ENCODE measurements around the gene OTOR.

Gene OTOR

DNA sequence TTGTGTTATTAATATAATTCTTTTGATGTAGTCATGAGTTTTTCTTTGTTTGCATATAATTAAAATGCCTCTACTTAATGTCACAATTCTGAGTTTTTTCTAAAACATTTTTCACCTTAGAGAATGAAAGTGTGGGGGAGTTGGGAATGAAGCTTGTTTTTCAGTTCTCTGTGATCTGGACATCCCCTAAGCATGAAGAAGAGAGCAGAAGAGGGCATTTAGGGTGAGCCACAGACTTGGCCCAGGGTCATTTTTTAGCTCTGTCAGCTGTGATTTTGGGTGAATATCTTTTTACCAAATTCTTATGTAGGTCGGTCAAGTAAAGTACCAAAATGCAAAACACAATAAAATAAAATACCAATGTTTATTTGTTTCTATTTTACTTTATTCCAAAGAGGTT, 3.9 kb downstream of the OTOR start:
- no peak for DNase-seq

DNA sequence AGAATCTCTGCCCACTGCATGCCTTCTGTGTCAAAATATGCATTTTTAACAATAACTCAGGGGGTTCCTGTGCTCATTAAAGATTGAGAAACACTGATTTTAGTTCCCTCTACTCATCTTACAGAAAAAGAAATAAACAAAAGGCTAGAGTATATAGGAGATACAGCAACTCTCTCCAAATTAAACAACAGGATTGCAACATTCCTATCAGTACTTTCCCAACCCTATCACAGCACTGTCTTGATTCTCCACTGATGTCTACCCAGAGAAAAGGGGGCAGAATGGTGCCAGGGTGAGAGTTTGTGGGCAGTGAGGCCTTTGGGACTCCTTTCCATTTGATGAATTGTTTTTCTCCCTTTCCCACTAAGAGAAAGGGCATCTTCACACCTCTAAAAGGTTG, 4.7 kb downstream of the OTOR start:
- DNase-seq = no peak

DNA sequence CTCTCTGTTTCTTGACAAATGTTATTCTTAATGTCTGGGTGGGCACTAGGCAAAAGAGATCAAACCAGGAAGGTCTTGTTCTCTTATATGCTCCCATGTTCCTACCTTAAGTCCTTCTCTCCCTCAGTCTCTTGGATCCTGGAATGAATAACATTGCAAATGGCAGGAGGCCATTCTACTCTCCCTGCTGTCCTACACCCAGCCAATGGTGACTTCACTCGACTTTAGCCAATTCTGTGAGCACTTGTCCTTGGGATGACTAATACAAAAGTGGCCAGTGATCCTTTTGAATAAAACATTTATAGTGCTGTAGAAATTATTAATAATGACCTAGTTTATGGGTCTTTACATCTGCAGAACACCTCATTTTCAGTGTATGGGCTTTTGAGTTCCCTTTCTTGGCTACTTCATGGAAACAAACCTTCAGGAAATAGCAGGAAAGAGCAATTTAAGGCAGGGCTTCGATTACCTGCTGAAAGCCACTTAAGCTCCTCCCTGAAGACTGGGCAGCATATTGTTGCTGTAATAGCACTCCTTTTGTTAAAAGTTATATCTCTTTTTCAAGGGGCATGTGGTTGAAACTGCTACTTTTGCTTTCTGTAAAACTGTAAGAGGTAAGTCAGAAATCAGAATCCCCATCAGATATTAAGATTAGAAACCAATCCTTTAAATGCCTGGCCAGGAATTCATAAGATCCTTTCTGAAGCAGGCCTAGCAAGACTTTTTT, 10.5 kb downstream of the OTOR start:
- DNase-seq = no peak

- no peak for DNase-seq
Observed at GRCh38 chr20:16759181-16759563, 11.0 kb downstream of the OTOR start.

- DNase-seq = no peak
Observed at GRCh38 chr20:16760431-16761304, 12.5 kb downstream of the OTOR start.

- DNase-seq = peak; percentile 57 to 85
Observed at GRCh38 chr20:16761305-16761829, 13.2 kb downstream of the OTOR start.

DNA sequence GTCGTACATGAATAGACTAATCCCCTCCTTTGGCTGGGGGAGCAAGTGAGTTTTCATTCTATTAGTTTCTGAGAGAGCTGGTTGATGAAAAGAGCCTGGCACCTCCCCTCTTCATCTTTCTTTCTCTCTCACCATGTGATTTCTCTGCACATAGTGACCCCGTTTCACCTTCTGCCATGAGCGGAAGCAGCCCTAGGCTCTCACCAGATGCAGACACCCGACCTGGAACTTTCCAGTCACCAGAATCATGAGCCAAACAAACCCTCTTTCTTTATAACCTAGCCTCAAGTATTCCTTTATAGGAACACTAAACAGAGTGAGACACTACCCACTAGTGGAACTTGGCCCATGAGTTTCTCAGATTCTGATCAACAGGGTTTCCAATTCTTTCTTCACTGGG, 16.4 kb downstream of the OTOR start:
- no peak for DNase-seq

DNA sequence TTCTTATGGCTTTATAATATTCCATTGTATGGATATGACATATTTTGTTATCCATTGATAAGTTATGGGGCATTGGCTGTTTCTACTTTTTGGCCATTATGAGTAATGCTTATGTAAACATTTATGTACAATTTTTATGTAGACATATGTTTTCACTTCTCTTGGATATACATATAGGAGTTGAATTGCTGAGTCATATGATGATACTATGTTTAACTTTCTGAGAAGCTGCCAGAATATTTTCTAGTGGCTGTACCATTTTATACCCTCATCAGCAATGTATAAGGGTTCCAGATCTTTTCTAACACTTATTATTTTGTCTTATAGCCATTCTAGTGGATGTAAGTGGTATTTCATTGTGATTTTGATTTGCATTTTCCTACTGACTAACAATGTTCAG, 23.1 kb downstream of the OTOR start:
- no peak for DNase-seq

GRCh38 chr20:16775961-16776360, 27.8 kb downstream of the OTOR start:
- DNase-seq = no peak

GRCh38 chr20:16777126-16777525, 29.0 kb downstream of the OTOR start:
- peak in 1 of 2 experiments; percentile 11 for DNase-seq

- no peak for DNase-seq
Observed at GRCh38 chr20:16778159-16778558, 30.0 kb downstream of the OTOR start.

GRCh38 chr20:16781496-16781895, 33.3 kb downstream of the OTOR start:
- DNase-seq = no peak

DNA sequence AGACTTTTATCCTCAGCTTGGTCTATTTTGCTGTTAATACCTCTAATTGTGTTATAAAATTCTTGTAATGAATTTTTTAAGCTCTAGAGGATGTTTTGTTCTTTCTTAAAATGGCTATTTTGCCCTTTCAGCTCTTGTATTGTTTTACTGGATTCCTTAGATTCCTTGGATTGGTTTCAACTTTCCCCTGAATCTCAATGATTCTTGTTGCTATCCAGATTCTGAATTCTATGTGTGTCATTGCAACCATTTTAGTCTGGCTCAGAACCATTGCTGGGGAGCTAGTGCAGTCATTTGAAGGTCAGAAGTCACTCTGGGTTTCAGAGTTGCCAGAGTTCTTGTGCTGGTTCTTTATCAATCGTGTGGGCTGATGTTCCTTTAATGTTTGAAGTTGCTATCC, 37.1 kb downstream of the OTOR start:
- DNase-seq = no peak
